Osteoblast (primary cell): ENCODE measurements around the gene IKZF2. TPM values are rescaled to one million over a fixed set of nuclear protein-coding genes. Genes with fewer than 3 reads are reported as not detected.

Experiments used
- DNase-seq: peaks from one replicate; pipeline ENCODE4 v3.0.0; 2011; ENCODE audit warnings: low spot score, mixed read lengths; ENCODE audit not compliant: insufficient read length; ENCODE audit errors: missing footprints
- H2AFZ ChIP-seq: 2 replicates; pipeline ENCODE4 v1.6.0; 2011; ENCODE audit warnings: mild to moderate bottlenecking, low read length
- H3K27ac ChIP-seq: 2 replicates; pipeline ENCODE4 v1.5.1; 2011; ENCODE audit warnings: mild to moderate bottlenecking, low read depth, low read length, moderate library complexity
- H3K27me3 ChIP-seq: 2 replicates; pipeline ENCODE4 v1.6.0; 2012; ENCODE audit warnings: mild to moderate bottlenecking, control low read depth, inconsistent platforms, low read length, moderate library complexity; ENCODE audit not compliant: insufficient read depth
- H3K36me3 ChIP-seq: 2 replicates; pipeline ENCODE4 v1.5.1; 2011; ENCODE audit warnings: mild to moderate bottlenecking, low read length, control low read depth, moderate library complexity; ENCODE audit not compliant: insufficient read depth
- H3K4me1 ChIP-seq: 2 replicates; pipeline ENCODE4 v1.5.1; 2011; ENCODE audit warnings: mild to moderate bottlenecking, low read length, control low read depth, moderate library complexity; ENCODE audit not compliant: insufficient read depth
- H3K4me2 ChIP-seq: 2 replicates; pipeline ENCODE4 v1.6.0; 2011; ENCODE audit warnings: mild to moderate bottlenecking, low read length; ENCODE audit not compliant: insufficient read depth
- H3K4me3 ChIP-seq: fragments of 200-600 bp; sonication (generic); 3 replicates; pipeline ENCODE4 v1.5.1; 2012; ENCODE audit warnings: mild to moderate bottlenecking, low read length, inconsistent platforms; ENCODE audit not compliant: insufficient read depth
- H3K79me2 ChIP-seq: 2 replicates; pipeline ENCODE4 v1.6.0; 2012; ENCODE audit warnings: mild to moderate bottlenecking, low read length, control low read depth, inconsistent platforms; ENCODE audit not compliant: insufficient read depth
- H3K9me3 ChIP-seq: 2 replicates; pipeline ENCODE4 v1.5.1; 2011; ENCODE audit warnings: low read depth, low read length, control low read depth
- H4K20me1 ChIP-seq: 2 replicates; pipeline ENCODE4 v1.6.0; 2012; ENCODE audit warnings: mild to moderate bottlenecking, low read length, control low read depth; ENCODE audit not compliant: insufficient read depth
- CTCF ChIP-seq: IDR thresholded peaks from 2 replicates; pipeline ENCODE4 v1.5.1; 2011; ENCODE audit warnings: mild to moderate bottlenecking, low read depth, low read length, moderate library complexity; ENCODE audit errors: extremely low read depth
- total RNA-seq: library from RNA; depleted of rRNA; stranded (reverse); fragments of >200 nt; gene quantifications from 2 replicates; pipeline ENCODE4 v1.2.3, GENCODE V29; 2012

Gene IKZF2
- total RNA-seq, 1 donor = 11.9 TPM

DNA sequence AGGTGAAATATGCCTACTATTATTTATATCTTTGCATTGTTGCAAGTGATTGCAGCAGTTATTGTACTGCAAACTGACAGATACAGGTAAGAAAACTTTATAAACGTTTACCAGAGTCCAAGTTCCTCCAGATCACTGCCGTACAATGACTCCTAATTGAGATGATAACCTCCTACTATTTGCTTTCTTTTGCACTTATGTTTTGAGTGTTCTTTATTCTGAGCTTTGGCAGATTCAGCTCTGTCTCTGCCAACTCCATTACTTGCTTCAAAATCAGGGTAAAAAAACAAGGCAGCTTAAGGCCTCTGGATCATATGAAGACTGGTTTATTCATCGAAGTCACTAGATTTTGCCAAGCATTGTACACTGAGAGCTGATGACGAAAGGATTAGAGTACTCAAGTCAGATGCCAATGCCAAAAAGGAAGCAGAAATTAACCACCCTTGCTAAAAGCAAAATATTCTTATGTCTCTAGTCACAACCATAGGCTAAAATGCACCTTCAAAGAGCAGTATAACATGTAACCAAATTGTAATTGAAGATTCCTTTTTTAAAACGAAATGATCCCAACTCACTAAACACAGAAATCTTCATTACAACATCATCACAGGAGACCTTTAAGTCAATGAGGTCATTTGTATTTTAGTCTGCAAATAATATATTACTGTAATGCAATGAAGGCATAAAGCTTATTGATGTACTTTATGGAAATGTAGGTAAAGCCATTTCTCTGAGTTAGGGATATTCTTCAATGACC lies 10.5 kb upstream of the IKZF2 start:
- no peak for DNase-seq

DNA sequence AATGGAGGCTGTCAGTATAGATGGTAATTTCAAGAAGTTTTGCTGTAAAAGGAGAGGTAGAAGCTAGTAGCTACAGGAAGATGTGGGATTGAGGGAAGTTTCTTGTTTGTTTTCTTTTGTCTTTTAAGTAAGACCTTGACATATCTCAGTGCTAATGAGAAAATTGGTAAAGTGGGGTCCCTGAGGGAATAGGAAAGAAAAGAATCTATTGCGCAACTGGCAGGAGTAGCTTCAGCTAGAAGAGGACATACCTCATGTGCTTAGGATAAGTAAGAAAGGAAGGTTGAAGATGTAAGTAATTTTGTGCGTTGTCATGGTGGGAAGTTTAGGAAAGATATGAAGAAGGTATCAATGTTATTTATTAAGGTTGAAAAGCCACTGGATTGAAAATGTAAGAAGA lies 8.4 kb upstream of the IKZF2 start:
- H3K4me2 ChIP-seq = no peak overlapping the region
- no peak overlapping the region for H2AFZ ChIP-seq

More for the DNA sequence above, 10.5 kb upstream of the IKZF2 start:
- Histone ChIP-seq H3K79me2 (no peaks in the 10 kb centered on the region), H3K4me1 (peaks cover 17% of the 10 kb centered on the region), H3K36me3 (no peaks in the 10 kb centered on the region), H2AFZ (peak overlapping the region; percentile 53), H3K27ac (peak overlapping the region; percentile 67), H3K4me3 (no peak overlapping the region), H3K27me3 (no peaks in the 10 kb centered on the region), H3K9me3 (no peaks in the 10 kb centered on the region), H4K20me1 (no peaks in the 10 kb centered on the region), H3K4me2 (peak overlapping the region; percentile 63)
- TF ChIP-seq CTCF = no peak

DNA sequence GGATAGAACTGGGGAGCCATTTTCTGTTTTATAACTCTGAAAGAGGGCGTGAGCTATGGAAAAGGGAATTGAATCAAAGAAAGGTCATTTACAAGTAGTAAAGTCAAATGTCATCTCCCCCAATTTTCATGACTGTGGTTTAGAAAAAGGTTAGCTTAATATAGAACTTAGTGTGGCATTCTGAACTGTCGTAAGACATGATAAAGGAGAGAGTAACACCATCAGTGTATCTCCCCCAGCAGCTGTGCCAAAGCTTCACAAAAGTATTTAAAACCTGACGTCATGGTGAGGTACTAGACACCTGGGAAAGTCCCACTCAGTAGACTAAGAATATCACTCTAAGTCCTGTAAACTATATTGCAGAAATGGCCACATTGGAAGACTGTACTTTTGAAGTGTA lies 5.8 kb upstream of the IKZF2 start:
- no peaks in the 10 kb centered on the region for H3K9me3 ChIP-seq
- no peak overlapping the region for H3K27ac ChIP-seq
- no peaks in the 10 kb centered on the region for H3K27me3 ChIP-seq
- no peak overlapping the region for H3K4me3 ChIP-seq
- no peaks in the 10 kb centered on the region for H4K20me1 ChIP-seq
- H2AFZ ChIP-seq = no peak overlapping the region
- H3K79me2 ChIP-seq = no peaks in the 10 kb centered on the region
- no peaks in the 10 kb centered on the region for H3K36me3 ChIP-seq
- TF ChIP-seq CTCF = no peak
- peaks cover 16% of the 10 kb centered on the region for H3K4me1 ChIP-seq
- no peak overlapping the region for H3K4me2 ChIP-seq
- DNase-seq = no peak

More for the DNA sequence above, 8.4 kb upstream of the IKZF2 start:
- H3K36me3 ChIP-seq = no peaks in the 10 kb centered on the region
- H3K79me2 ChIP-seq = no peaks in the 10 kb centered on the region
- no peak for DNase-seq
- H3K9me3 ChIP-seq = no peaks in the 10 kb centered on the region
- H3K4me3 ChIP-seq = no peak overlapping the region
- no peaks in the 10 kb centered on the region for H3K27me3 ChIP-seq
- no peak for TF ChIP-seq CTCF
- H3K4me1 ChIP-seq = peaks cover 17% of the 10 kb centered on the region
- H4K20me1 ChIP-seq = no peaks in the 10 kb centered on the region
- no peak overlapping the region for H3K27ac ChIP-seq

DNA sequence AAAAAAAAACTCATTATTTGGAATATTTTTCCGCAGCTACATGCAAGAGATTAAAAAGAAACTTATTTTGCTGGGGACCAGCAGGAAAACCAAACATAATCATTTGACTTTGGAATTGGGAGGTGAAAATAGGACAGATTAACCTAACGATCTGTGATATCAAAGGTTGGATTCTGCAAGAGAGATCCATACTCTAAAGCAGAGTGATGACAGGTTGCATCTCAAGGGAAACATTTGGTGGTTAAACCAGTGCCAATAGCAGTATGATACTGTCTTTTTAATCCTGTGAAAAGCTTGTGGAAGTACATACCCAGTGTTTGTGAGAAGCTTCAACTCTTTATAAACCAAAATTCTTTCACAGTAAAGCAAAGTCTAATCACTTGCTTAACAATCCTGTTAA lies 5.3 kb upstream of the IKZF2 start:
- Histone ChIP-seq H3K27ac (no peak overlapping the region), H4K20me1 (no peaks in the 10 kb centered on the region), H3K4me1 (peaks cover 11% of the 10 kb centered on the region), H3K36me3 (no peaks in the 10 kb centered on the region), H2AFZ (no peak overlapping the region), H3K4me3 (no peak overlapping the region), H3K4me2 (no peak overlapping the region), H3K79me2 (no peaks in the 10 kb centered on the region), H3K27me3 (no peaks in the 10 kb centered on the region), H3K9me3 (no peaks in the 10 kb centered on the region)
- no peak for DNase-seq
- TF ChIP-seq CTCF = no peak
